Tibial nerve (tissue), 4 donors: ENCODE data around the gene PTPN14.

Experiments used
- EP300 ChIP-seq, 2 donors: sonication (generic); formaldehyde crosslinking; IDR thresholded peaks; one replicate each; pipeline ENCODE4 v1.6.1; 2017; ENCODE audit warnings: antibody characterized with exemption in 2 of 2, mild to moderate bottlenecking in 1 of 2
- POLR2A ChIP-seq, 2 donors: fragments of 450-650 bp; IDR thresholded peaks; one replicate each; pipeline ENCODE4 v1.6.1; 2017; ENCODE audit warnings: antibody characterized with exemption in 2 of 2, mild to moderate bottlenecking in 2 of 2, moderate library complexity in 2 of 2
- TF ChIP-seq, protein P1 (sequence below), 5 experiments: fragments of 200-600 bp in 3 of 5; fragments of 450-650 bp in 2 of 5; sonication (generic) in 3 of 5; IDR thresholded peaks; one replicate each; pipeline ENCODE4 v1.5.1; 2016 to 2019; ENCODE audit warnings: antibody characterized with exemption in 5 of 5, mild to moderate bottlenecking in 3 of 5, moderate library complexity in 2 of 5

DNA sequence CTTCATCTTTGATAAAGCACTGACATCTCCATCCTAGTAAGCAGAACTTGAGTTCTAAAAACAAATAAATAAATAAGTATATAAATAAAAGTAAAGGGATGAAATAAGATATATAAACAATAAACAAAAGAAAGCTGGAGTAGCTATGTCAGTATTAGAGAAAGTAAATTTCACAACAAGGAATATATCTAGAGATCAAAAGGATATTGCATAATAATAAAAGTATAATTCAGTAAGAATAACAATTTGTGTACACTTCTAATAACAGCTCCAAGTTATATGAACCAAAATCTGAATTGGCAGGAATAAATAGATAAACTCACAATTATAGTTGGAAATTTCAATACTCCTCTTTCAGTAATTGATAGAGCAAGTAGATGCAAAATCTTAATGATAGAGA lies 41.8 kb upstream of the PTPN14 start:
- TF ChIP-seq, protein P1, sequence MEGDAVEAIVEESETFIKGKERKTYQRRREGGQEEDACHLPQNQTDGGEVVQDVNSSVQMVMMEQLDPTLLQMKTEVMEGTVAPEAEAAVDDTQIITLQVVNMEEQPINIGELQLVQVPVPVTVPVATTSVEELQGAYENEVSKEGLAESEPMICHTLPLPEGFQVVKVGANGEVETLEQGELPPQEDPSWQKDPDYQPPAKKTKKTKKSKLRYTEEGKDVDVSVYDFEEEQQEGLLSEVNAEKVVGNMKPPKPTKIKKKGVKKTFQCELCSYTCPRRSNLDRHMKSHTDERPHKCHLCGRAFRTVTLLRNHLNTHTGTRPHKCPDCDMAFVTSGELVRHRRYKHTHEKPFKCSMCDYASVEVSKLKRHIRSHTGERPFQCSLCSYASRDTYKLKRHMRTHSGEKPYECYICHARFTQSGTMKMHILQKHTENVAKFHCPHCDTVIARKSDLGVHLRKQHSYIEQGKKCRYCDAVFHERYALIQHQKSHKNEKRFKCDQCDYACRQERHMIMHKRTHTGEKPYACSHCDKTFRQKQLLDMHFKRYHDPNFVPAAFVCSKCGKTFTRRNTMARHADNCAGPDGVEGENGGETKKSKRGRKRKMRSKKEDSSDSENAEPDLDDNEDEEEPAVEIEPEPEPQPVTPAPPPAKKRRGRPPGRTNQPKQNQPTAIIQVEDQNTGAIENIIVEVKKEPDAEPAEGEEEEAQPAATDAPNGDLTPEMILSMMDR (IDR thresholded peaks at IDR 0.05), result no peak
- TF ChIP-seq EP300 (IDR thresholded peaks at IDR 0.05) (no peak), POLR2A (IDR thresholded peaks at IDR 0.05) (no peak)
